Smooth muscle cell (in vitro differentiated cells): Measurements from ENCODE around the gene TMEM174. TPM values are rescaled to one million over a fixed set of nuclear protein-coding genes. Genes with fewer than 3 reads are reported as not detected.

Experiments
- DNase-seq: peaks from one replicate; lab custom pipeline; 2025; ENCODE audit not compliant: unreplicated experiment; lab: John Stamatoyannopoulos, UW
- H2AFZ ChIP-seq: fragments of 200-600 bp; sonication (generic); 2 replicates; pipeline ENCODE4 v1.6.0; 2016; ENCODE audit warnings: antibody characterized with exemption, low read depth, mild to moderate bottlenecking
- H3F3A ChIP-seq: fragments of 200-600 bp; sonication (generic); 2 replicates; pipeline ENCODE4 v1.6.0; 2017; ENCODE audit warnings: antibody characterized with exemption, low read depth
- H3K27ac ChIP-seq: fragments of 200-600 bp; sonication (generic); 2 replicates; pipeline ENCODE4 v1.5.1; 2016; ENCODE audit warnings: low read depth, mild to moderate bottlenecking
- H3K27me3 ChIP-seq: fragments of 200-600 bp; sonication (generic); 2 replicates; pipeline ENCODE4 v1.6.1; 2016; ENCODE audit warnings: low read depth, mild to moderate bottlenecking
- H3K36me3 ChIP-seq: fragments of 200-600 bp; sonication (generic); 2 replicates; pipeline ENCODE4 v1.5.1; 2016; ENCODE audit warnings: low read depth
- H3K4me1 ChIP-seq: fragments of 200-600 bp; sonication (generic); 2 replicates; pipeline ENCODE4 v1.5.1; 2016; ENCODE audit warnings: low read depth
- H3K4me2 ChIP-seq: fragments of 200-600 bp; sonication (generic); 2 replicates; pipeline ENCODE4 v1.6.0; 2016; ENCODE audit warnings: mild to moderate bottlenecking
- H3K4me3 ChIP-seq: fragments of 200-600 bp; sonication (generic); 2 replicates; pipeline ENCODE4 v1.5.1; 2016; ENCODE audit warnings: mild to moderate bottlenecking
- H3K79me2 ChIP-seq: fragments of 200-600 bp; sonication (generic); 2 replicates; pipeline ENCODE4 v1.6.0; 2016; ENCODE audit warnings: low read depth, mild to moderate bottlenecking
- H3K9ac ChIP-seq: fragments of 200-600 bp; sonication (generic); 2 replicates; pipeline ENCODE4 v1.6.0; 2016; ENCODE audit warnings: low read depth
- H3K9me3 ChIP-seq: fragments of 200-600 bp; sonication (generic); replicated peaks from 2 replicates; pipeline ENCODE4 v1.5.1; 2016; ENCODE audit warnings: low read depth
- H4K20me1 ChIP-seq: fragments of 200-600 bp; sonication (generic); 2 replicates; pipeline ENCODE4 v1.6.0; 2016; ENCODE audit warnings: low read depth
- WGBS: methylation state at CpG from one replicate; pipeline ENCODE4 v1.1.7; 2016; ENCODE audit warnings: low lambda C conversion rate; 5-methylcytosine and 5-hydroxymethylcytosine counted together
- polyA plus RNA-seq: library from polyadenylated mRNA; unstranded; fragments of >200 nt; fragmentation: Nextera tagmentation; extraction: Ambion mirVana; gene quantifications from 2 replicates; pipeline ENCODE4 v1.2.1, GENCODE V29; 2016
- total RNA-seq: library from RNA; depleted of rRNA; stranded (reverse); fragments of >200 nt; gene quantifications from 2 replicates; pipeline ENCODE4 v1.2.3, GENCODE V29; 2014
- TF ChIP-seq, protein P1 (sequence below): fragments of 200-600 bp; sonication (generic); IDR thresholded peaks from 2 replicates; pipeline ENCODE4 v1.5.1; 2017; ENCODE audit warnings: borderline replicate concordance, mild to moderate bottlenecking, antibody characterized with exemption; ENCODE audit not compliant: insufficient read depth, poor library complexity, severe bottlenecking

TMEM174 gene
- total and polyA plus RNA-seq, 2 experiments from 2014 or later = not detected

DNA sequence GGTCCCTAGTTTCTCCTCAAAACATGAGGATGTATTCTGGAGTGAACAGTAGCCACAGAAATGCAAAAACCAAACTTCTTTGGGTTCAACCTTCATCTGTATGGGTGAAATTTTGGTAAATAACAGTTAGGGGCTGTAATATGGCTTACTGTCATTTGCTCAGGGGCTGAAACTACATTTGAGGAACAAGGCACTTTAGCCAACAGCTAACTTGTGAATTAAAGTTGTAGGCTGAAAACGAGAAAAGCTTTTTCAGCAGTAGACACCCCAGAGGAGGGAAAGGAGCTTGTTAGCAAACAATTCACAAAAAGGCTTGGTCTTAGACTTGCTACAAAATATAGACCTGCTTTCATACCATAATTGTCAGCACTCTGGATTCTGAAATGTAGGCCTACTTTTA, 46.0 kb upstream of the TMEM174 start:
- H3K4me1 ChIP-seq = no peaks in the 10 kb centered on the region
- WGBS = 80% methylated on average over 1 of the region's 1 CpG
- H2AFZ ChIP-seq = no peak overlapping the region
- H3F3A ChIP-seq = no peaks in the 10 kb centered on the region
- H3K79me2 ChIP-seq = no peaks in the 10 kb centered on the region
- TF ChIP-seq, protein P1, sequence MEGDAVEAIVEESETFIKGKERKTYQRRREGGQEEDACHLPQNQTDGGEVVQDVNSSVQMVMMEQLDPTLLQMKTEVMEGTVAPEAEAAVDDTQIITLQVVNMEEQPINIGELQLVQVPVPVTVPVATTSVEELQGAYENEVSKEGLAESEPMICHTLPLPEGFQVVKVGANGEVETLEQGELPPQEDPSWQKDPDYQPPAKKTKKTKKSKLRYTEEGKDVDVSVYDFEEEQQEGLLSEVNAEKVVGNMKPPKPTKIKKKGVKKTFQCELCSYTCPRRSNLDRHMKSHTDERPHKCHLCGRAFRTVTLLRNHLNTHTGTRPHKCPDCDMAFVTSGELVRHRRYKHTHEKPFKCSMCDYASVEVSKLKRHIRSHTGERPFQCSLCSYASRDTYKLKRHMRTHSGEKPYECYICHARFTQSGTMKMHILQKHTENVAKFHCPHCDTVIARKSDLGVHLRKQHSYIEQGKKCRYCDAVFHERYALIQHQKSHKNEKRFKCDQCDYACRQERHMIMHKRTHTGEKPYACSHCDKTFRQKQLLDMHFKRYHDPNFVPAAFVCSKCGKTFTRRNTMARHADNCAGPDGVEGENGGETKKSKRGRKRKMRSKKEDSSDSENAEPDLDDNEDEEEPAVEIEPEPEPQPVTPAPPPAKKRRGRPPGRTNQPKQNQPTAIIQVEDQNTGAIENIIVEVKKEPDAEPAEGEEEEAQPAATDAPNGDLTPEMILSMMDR = no peak
- H3K4me3 ChIP-seq = no peak overlapping the region
- no peak overlapping the region for H3K4me2 ChIP-seq
- H3K27me3 ChIP-seq = peaks cover 9% of the 10 kb centered on the region
- H4K20me1 ChIP-seq = no peaks in the 10 kb centered on the region
- H3K9ac ChIP-seq = no peak overlapping the region
- no peak overlapping the region for H3K27ac ChIP-seq
- DNase-seq = no peak
- H3K36me3 ChIP-seq = no peaks in the 10 kb centered on the region
- no peaks in the 10 kb centered on the region for H3K9me3 ChIP-seq

DNA sequence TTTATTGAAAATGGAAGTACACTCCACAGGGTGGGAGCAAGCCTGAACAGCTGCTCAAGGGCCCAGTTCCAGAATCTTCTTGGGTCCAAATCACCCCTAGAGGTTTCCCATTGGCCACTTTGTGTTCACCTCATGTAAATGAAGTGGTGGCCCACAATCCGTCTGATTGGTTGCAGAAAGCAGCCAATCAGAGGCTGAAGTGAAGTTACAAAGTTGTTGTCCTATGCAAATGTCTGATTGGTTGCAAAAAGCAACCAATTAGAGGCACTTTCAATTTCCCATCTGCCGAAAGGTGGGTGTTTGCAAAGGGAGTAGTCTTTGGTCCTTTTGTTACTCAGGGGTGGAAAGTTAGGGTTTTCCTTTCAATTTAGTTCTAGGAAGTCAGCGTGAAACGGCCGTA, 43.9 kb upstream of the TMEM174 start:
- Histone ChIP-seq H3K27me3 (no peaks in the 10 kb centered on the region), H4K20me1 (no peaks in the 10 kb centered on the region), H3F3A (no peaks in the 10 kb centered on the region), H2AFZ (no peak overlapping the region), H3K9me3 (no peaks in the 10 kb centered on the region), H3K4me3 (no peak overlapping the region), H3K4me2 (no peak overlapping the region), H3K79me2 (no peaks in the 10 kb centered on the region), H3K4me1 (no peaks in the 10 kb centered on the region), H3K9ac (no peak overlapping the region), H3K36me3 (no peaks in the 10 kb centered on the region), H3K27ac (no peak overlapping the region)
- TF ChIP-seq, protein P1 = no peak
- no peak for DNase-seq
- WGBS = 96% methylated on average over 5 of the region's 5 CpGs

DNA sequence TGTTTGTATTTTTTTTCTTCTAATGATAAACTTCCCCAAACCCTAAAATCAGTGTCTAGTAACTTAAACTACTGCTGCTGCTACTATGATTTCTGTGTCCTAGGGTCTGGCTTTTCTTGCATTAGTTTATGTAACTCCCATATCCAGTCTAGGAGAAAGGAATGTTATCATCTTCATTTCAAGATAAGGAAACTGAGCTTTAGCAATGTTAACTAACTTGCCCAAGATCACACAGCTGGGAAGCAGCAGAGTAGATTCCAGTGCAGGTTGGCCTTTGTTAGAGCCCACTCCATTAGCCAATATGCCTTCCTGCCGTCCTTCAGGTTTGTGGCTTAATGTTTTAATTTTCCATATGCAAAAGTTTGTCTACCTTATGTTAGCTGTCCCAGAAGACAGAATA, 42.2 kb upstream of the TMEM174 start:
- DNase-seq = no peak
- Histone ChIP-seq H2AFZ (no peak overlapping the region), H3K4me1 (no peaks in the 10 kb centered on the region), H3K27me3 (no peaks in the 10 kb centered on the region), H4K20me1 (no peaks in the 10 kb centered on the region), H3F3A (no peaks in the 10 kb centered on the region), H3K36me3 (no peaks in the 10 kb centered on the region), H3K4me2 (no peak overlapping the region), H3K9ac (no peak overlapping the region), H3K9me3 (no peaks in the 10 kb centered on the region), H3K79me2 (no peaks in the 10 kb centered on the region), H3K4me3 (no peak overlapping the region), H3K27ac (no peak overlapping the region)
- TF ChIP-seq, protein P1 = no peak
- 80% methylated on average over 1 of the region's 1 CpG for WGBS

DNA sequence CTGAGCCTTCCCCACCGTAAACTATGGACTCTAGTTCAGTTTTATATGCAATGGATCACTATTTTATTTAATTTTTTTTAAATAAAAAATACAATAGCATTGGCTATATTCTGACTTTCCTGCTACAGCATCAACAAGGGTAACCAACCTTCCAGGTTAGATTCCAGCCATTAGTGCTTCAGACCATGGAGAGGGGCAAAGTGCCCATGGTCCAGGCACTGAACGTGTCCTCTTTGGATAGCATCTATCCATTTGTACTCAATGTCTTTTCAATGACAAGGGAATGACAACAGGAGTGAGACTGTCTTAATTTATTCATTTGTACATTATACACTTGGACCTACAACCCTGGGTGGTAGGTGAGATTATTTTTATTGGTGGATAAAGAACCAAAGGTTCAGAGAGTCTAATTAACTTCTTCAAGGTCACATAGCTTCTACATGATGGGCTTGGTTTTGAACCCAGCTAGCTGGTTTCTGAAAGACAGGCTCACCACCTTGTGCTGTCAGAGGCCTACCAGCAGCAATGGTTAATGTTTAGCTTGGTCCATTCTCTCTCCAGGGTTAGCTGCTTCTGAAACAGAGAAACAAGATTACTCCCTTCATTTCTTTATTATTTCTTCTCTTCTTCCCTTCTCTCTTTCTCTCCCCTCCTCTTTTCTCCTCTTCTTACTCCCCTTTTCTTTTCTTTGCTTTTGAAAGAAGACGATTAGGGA, 41.1 kb upstream of the TMEM174 start:
- H3K27me3 ChIP-seq = no peaks in the 10 kb centered on the region
- H2AFZ ChIP-seq = no peak overlapping the region
- no peaks in the 10 kb centered on the region for H3K36me3 ChIP-seq
- H3K79me2 ChIP-seq = no peaks in the 10 kb centered on the region
- H3K27ac ChIP-seq = no peak overlapping the region
- no peak overlapping the region for H3K9ac ChIP-seq
- H3K4me2 ChIP-seq = no peak overlapping the region
- H3K9me3 ChIP-seq = no peaks in the 10 kb centered on the region
- H3K4me1 ChIP-seq = no peaks in the 10 kb centered on the region
- TF ChIP-seq, protein P1 = no peak
- no peaks in the 10 kb centered on the region for H4K20me1 ChIP-seq
- DNase-seq = no peak
- H3K4me3 ChIP-seq = no peak overlapping the region
- H3F3A ChIP-seq = no peaks in the 10 kb centered on the region
- 90% methylated on average over 3 of the region's 3 CpGs for WGBS
